DLD1 (cell line): ENCODE data around the gene FXYD4.
"Not testable (repeated sequence)": the region's sequence is repeated elsewhere in the genome, so short reads cannot be mapped to it uniquely, and the experiment has no call there.

ENCODE experiments used
- in situ Hi-C: cut with HindIII; loops from 2 replicates; pipeline ENCODE4 v1.10.0; 2017; ENCODE audit warnings: low sequenced_read_pairs

Gene FXYD4

GRCh38 chr10:43371418-43371817 lies at the start of gene FXYD4:
Gene FXYD4 (plus strand): TSS chr10:43371636. CDS start chr10:43373747, 2,111 bp downstream.
- in situ Hi-C loops: no loop called here

- in situ Hi-C loops: no loop called here
Measured at GRCh38 chr10:43322331-43322730, 49.1 kb upstream of the FXYD4 start.

- in situ Hi-C loops: no loop called here
Measured at GRCh38 chr10:43322769-43323168, 48.7 kb upstream of the FXYD4 start.

- in situ Hi-C loops: no loop called here
Measured at GRCh38 chr10:43323245-43323644, 48.2 kb upstream of the FXYD4 start.

- in situ Hi-C loops: no loop called here
Measured at GRCh38 chr10:43324876-43325275, 46.6 kb upstream of the FXYD4 start.

- in situ Hi-C loops: no loop called here
Measured at GRCh38 chr10:43327171-43327570, 44.3 kb upstream of the FXYD4 start.

- in situ Hi-C loops: no loop called here
Measured at GRCh38 chr10:43327986-43328385, 43.5 kb upstream of the FXYD4 start.

GRCh38 chr10:43328810-43329209 lies 42.6 kb upstream of the FXYD4 start:
- in situ Hi-C loops: not testable (repeated sequence)

- in situ Hi-C loops: not testable (repeated sequence)
Measured at GRCh38 chr10:43329246-43329885, 42.1 kb upstream of the FXYD4 start.

GRCh38 chr10:43330049-43330823 lies 41.2 kb upstream of the FXYD4 start:
- in situ Hi-C loops: not testable (repeated sequence)

- in situ Hi-C loops: not testable (repeated sequence)
Measured at GRCh38 chr10:43330824-43331127, 40.7 kb upstream of the FXYD4 start.

- in situ Hi-C loops: no loop called here
Measured at GRCh38 chr10:43333653-43334052, 37.8 kb upstream of the FXYD4 start.

GRCh38 chr10:43336061-43336460 lies 35.4 kb upstream of the FXYD4 start:
- in situ Hi-C loops: no loop called here

GRCh38 chr10:43336641-43337318 lies 34.7 kb upstream of the FXYD4 start:
- in situ Hi-C loops: no loop called here

GRCh38 chr10:43337536-43337935 lies 33.9 kb upstream of the FXYD4 start:
- in situ Hi-C loops: not testable (repeated sequence)

- in situ Hi-C loops: no loop called here
Measured at GRCh38 chr10:43338117-43338516, 33.3 kb upstream of the FXYD4 start.

- in situ Hi-C loops: no loop called here
Measured at GRCh38 chr10:43339136-43339535, 32.3 kb upstream of the FXYD4 start.

GRCh38 chr10:43340101-43340500 lies 31.3 kb upstream of the FXYD4 start:
- in situ Hi-C loops: no loop called here

GRCh38 chr10:43340619-43341018 lies 30.8 kb upstream of the FXYD4 start:
- in situ Hi-C loops: no loop called here

- in situ Hi-C loops: no loop called here
Measured at GRCh38 chr10:43341450-43341849, 30.0 kb upstream of the FXYD4 start.

GRCh38 chr10:43342279-43343125 lies 28.9 kb upstream of the FXYD4 start:
- in situ Hi-C loops: no loop called here
